G401 (cell line): ENCODE data around the gene PNPLA8. TPM values are rescaled to one million over a fixed set of nuclear protein-coding genes. Genes with fewer than 3 reads are reported as not detected.
"Not testable (repeated sequence)": the region's sequence is repeated elsewhere in the genome, so short reads cannot be mapped to it uniquely, and the experiment has no call there.

Experiments used
- DNase-seq: peaks from one replicate; pipeline ENCODE4 v3.0.0-alpha.2; 2015; ENCODE audit warnings: low spot score
- in situ Hi-C: cut with HindIII; loops from 2 replicates; pipeline ENCODE4 v1.10.0; 2016; ENCODE audit warnings: low sequenced_read_pairs, mixed read lengths
- total RNA-seq: library from RNA; depleted of rRNA; stranded (reverse); fragments of >200 nt; shearing (Covaris generic); gene quantifications from 2 replicates; pipeline ENCODE4 v1.2.3, GENCODE V29; 2014

PNPLA8 gene
- total RNA-seq, 1 experiment from 2014 or later: 16.5 TPM

DNA sequence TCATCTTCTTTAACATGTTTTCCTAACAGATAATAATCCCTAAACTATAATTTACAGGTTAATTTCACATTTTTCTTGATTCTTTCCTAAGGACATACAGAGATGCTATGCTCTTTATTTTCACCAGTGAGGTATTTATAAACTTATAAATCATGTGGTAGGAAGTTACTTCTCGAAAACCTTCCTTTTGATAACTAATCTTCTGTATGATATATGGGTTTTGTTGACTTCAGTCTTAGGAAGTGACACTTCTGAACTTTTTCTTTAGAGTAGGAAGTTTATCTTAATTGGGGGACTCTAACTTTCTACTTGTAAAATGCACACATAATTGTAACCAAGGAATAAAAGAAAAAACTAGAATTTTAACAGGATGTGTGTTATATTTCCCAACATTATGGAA is 9.8 kb upstream of the PNPLA8 start:
- no peak for DNase-seq
- in situ Hi-C loops: no loop called here

GRCh38 chr7:108535257-108535656 is 9.3 kb upstream of the PNPLA8 start:
- in situ Hi-C loops: no loop called here
- no peak for DNase-seq

DNA sequence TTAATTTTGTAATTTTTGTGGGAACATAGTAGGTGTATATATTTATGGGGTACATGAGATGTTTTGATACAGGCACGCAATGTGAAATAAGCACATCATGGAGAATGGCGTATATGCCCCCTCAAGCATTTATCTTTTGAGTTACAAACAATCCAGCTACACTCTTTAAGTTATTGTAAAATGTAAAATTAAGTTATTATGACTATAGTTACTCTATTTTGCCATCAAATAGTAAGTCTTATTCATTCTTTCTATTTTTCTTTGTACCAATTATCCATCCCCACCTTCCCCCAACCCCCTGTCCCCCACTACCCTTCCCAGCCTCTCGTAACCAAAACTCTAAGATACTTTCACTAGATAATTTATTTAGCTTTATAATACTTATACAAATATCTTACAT is 7.8 kb upstream of the PNPLA8 start:
- DNase-seq: no peak
- in situ Hi-C loops: no loop called here

DNA sequence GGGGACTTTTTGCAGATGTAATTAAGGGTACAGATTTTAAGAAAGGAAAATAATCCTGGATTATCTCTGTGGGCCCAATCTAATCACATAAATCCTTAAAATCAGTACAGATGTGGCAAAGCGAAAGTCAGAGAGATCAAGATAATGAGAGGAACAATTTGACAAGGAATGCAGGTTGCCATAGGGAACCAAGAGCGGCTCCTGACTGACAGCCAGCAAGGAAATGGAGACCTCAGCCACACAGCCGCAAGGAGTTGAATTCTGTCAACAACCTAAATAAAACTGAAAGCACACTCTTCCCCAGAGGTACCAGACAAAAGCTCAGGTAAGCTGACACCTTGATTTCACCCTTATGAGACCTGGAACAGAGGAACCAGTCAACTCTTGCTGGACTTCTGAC is 3.4 kb upstream of the PNPLA8 start:
- no peak for DNase-seq
- in situ Hi-C loops: no loop called here

DNA sequence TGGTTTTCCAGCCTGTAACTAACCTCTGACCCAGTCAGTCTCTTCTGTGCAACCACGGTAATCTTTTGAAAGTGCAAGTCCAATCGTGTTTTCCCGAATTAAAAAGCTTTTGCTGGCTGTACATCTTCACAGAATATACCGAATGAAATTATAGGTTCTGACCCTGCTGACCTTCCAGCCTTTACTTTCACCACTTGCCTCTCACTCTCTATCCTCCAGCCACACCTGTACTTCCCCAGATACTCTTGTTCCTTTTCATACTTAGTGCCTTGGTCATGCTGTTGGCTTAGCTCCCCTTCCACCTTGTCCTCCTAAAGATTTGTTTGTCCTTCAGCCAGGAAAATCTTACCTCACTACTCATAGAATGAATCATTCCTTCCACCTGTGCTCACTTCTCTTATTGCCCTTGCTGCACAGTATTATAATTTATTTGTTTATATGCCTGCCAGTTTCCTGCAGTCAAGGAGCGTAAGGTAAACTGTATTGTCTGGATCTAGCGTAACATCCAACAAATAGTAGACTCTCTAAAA is 2.3 kb upstream of the PNPLA8 start:
- in situ Hi-C loops: no loop called here
- no peak for DNase-seq

- in situ Hi-C loops: no loop called here
- peak; percentile 11 for DNase-seq
Observed at GRCh38 chr7:108526768-108527017, 758 bp upstream of the PNPLA8 start.

GRCh38 chr7:108525327-108525984 is 479 bp downstream of the PNPLA8 start:
- no peak for DNase-seq
- in situ Hi-C loops: no loop called here

DNA sequence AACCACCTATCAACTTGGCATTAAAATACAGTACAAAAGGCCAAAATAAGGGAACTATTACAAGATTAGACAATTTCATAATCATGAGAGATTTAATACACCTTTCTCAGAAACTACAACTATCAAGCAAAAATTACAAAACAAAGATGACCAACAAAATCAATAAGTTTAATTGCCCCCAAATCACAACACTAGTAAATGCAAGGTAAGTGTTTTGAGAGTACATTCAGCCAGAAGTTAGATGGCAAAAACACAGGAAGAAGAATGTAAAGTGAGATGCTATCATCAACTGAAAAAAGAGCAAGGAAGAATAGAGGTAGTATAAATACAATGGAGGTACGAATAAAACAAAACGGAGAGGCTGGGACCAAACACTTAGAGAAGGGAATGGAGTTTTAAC is 3.2 kb downstream of the PNPLA8 start:
- in situ Hi-C loops: no loop called here
- no peak for DNase-seq

DNA sequence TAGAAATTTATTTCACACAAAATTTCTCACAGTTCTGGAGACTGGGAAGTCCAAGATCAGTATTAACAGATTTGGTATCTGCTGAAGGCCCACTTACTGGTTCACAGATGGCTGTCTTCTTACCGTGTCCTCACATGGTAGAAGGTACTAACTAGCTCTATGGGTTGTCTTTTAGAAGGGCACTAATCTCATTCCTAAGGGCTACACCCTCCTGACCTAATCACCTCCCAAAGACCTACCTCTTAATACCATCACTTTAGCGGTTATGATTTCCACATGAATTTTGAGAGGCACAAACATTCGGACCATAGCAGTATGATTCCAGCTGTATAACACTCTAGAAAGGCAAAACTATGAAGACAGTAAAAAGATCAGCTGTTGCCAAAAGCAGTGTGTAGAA is 8.0 kb downstream of the PNPLA8 start:
- no peak for DNase-seq
- in situ Hi-C loops: no loop called here

DNA sequence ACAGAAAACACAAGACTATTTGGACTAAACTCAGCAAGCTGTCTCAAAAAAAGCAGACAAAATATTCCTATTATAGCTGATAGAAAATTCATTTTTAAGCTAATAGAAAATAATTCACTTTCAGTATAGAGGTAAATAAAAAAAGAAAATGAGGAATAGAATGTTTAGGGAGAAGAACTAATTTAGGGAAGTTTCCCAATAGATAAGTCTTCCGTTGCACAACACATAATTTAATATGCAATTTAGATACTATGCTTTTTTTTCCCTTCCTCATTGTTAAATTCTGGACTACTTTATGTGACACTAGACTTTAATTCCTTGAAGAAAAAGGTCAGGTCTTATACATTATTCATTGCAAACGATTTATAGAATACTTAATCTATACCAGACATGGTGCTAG is 10.3 kb downstream of the PNPLA8 start:
- DNase-seq: no peak
- in situ Hi-C loops: no loop called here

GRCh38 chr7:108515013-108515412 is 10.9 kb downstream of the PNPLA8 start:
- no peak for DNase-seq
- in situ Hi-C loops: no loop called here

DNA sequence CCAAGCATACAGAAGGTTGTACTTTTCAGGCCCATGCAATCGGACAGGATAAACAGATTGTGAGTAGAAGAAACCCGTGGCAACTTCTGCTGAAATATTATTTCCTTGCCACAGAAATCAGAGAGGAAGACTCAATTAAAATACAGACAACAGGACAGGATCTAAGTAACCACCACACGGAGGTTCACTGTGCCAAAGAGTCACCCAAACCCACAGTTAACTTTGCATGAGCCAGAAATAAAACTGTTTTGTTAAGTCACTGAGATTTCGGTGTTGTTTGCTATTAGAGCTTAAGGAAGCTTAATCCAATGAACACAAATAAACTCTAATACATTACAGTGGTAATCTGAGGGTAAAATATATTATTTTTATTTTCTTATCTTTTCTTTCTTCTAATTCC is 14.0 kb downstream of the PNPLA8 start:
- in situ Hi-C loops: no loop called here
- DNase-seq: no peak

DNA sequence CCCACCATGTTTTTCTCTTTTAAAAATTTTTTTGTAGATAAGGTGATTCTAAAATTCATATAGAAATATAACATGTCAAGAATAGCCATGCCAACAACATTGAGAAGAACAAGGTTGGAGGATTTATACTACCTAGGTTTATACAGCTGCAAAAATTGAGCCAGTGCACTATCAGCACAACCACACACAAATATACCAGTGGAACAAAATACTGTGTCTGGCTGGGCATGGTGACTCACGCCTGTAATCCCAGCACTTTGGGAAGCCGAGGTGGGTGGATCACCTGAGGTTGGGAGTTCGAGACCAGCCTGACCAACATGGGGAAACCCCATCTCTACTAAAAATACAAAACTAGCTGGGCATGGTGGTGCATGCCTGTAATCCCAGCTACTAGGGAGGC is 21.4 kb downstream of the PNPLA8 start:
- in situ Hi-C loops, DNase-seq: not testable (repeated sequence)

DNA sequence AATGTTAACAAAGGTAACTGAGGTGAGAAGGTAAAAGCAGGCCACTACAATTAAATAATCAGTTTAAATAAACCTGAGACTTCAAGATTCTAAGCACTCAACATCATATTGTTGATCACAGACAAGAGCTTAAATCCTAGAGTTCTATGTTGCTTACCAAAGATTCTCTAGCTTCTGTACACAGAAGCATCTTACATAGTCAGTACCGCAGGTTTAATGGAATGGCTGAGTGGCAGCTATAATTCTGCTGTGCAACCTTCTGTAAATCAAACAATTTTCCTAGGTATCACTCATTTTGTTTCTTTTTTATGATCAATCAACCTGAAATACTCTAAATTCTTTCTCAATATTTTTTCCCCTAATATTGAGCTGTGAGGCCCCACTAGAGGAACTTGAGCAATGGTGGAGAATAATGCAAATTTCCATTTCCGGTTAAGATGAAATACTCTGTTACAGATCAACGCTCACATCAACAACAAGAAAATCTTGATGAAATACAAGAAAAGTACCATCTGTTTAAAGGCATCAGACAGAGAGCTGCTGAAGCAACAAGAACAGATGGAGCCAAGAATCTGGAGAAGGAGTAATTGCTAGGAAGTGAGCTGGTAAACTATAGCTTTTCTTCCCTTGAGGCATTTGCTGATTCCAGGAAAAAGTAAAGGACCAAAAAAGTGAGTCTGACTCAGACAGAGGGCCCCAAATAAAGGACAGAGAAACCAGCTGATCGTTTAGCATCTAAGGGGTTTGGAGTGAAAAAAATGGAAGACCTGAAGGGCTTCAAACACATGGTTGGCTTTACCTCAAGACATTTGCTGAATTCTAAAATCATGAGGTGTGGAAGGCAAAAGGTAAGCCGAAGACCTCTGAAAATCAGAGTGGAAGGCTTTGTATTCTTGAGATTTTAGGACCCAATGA is 22.6 kb downstream of the PNPLA8 start:
- in situ Hi-C loops: no loop called here
- DNase-seq: peak; percentile 33

DNA sequence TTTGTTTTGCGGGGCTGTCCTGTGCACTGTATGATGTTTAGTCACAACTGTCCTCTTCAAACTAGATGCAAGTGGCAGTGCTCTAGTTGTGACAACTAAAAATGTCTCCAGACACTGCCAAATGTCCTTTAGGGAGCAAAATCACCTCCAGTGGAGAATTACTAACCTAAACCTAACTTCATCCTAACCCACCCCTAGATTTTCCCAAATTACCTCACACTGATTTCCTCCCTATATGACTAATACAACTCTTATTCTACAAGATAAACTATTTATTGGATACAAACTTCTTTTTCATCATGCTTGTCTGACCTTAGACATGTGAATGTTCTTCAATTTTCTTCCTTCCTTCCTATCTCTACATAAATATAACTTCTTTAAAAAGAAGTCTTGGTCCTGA is 26.4 kb downstream of the PNPLA8 start:
- no peak for DNase-seq
- in situ Hi-C loops: no loop called here

- no peak for DNase-seq
- in situ Hi-C loops: no loop called here
Observed at GRCh38 chr7:108498481-108498880, 27.5 kb downstream of the PNPLA8 start.

- peak; percentile 72 for DNase-seq
- in situ Hi-C loops: no loop called here
Observed at GRCh38 chr7:108497082-108497725, 28.7 kb downstream of the PNPLA8 start.

GRCh38 chr7:108492742-108493141 is 33.2 kb downstream of the PNPLA8 start:
- in situ Hi-C loops: loop anchor here (5.0 kb wide), 1 partner anchor 40 kb away; no protein-coding TSS in a partner anchor
- DNase-seq: no peak

GRCh38 chr7:108488768-108489538 is 37.0 kb downstream of the PNPLA8 start:
- in situ Hi-C loops: no loop called here
- no peak for DNase-seq
